ENCODE data around the gene WFS1. TPM values are rescaled to one million over a fixed set of nuclear protein-coding genes. Genes with fewer than 3 reads are reported as not detected.
A peak's percentile ranks its signal among the peaks of the same experiment; 100 is the strongest.

The WFS1 gene
- total and polyA plus RNA-seq, 4 donors = 11.9 to 66.1 (median 53.1) TPM

DNA sequence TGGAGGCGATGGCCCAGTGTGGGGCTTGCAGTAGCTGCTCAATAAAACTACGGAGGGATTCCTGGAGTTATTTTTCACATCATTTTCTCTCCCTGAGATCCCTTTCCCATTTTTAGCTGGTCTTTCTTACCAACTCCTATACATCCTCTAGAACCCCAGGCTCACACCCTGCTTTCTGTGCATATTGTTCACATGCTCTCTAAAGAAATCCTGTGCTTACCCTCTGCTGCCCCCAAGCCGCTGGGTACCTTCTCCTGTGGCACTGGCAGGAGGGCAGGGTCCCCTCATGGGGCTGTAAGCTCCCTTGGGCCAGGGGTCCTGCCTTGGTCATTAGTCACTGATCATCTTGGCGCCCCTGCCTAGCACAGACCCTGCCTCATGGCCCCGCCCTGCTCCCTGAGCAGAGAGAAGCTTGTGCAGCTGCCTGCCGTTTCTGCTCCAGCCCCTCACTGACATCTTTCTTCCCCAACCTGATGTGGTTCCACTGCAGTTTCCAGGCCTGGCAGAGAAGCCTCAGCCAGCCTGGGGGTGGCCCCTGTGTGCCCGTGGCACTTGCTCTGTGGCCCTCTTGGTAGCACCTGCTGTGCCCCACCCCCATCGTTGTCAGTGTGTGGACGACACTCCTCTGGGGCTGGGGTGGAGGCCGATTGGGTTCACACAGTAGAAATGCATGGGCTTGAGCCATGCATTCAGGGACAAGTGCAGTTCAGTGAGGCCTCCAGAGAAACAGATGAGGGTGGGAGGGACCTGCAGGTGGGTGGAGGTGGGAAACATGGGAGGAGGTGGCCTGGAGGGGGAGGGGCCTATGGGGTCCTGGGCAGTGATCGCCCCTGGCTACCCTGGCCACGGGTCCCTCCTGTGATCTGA is 69.5 kb downstream of the WFS1 start:
- no peak overlapping the region for H3K4me3 ChIP-seq (ENCODE audit: low read length in 2 of 2)
- H3K4me1 ChIP-seq (ENCODE audit: control insufficient read depth in 1 of 2, insufficient read depth in 2 of 2, low read length in 2 of 2) = no peaks in the 10 kb centered on the region
- H3K9me3 ChIP-seq (ENCODE audit: control insufficient read depth, low read length) = no peaks in the 10 kb centered on the region
- intact Hi-C loops (cut with DNase I) = no loop called here
- no peaks in the 10 kb centered on the region for H3K36me3 ChIP-seq (ENCODE audit: control insufficient read depth in 1 of 2, insufficient read depth in 2 of 2, low read length in 1 of 2)
- no peak overlapping the region for H3K27ac ChIP-seq (ENCODE audit: low read depth in 1 of 2, low read length in 2 of 2)
- WGBS, 2 donors = 78 to 79% methylated on average over 12 of the region's 12 CpGs
- H3K27me3 ChIP-seq (ENCODE audit: control insufficient read depth in 1 of 2, insufficient read depth in 2 of 2, low read length in 1 of 2) = no peaks in the 10 kb centered on the region
- DNase-seq (peak; percentile 36 to 65), ATAC-seq (ENCODE audit: low FRiP score) (no peak)

GRCh38 chr4:6339818-6340445 is 70.3 kb downstream of the WFS1 start:
- WGBS, 2 donors = 90 to 93% methylated on average over 13 of the region's 13 CpGs
- no peaks in the 10 kb centered on the region for H3K36me3 ChIP-seq (ENCODE audit: control insufficient read depth in 1 of 2, insufficient read depth in 2 of 2, low read length in 1 of 2)
- ATAC-seq (ENCODE audit: low FRiP score) = no peak
- DNase-seq = peak; percentile 15 to 63
- H3K27me3 ChIP-seq (ENCODE audit: control insufficient read depth in 1 of 2, insufficient read depth in 2 of 2, low read length in 1 of 2) = no peaks in the 10 kb centered on the region
- intact Hi-C loops (cut with DNase I) = no loop called here
- no peak overlapping the region for H3K4me3 ChIP-seq (ENCODE audit: low read length in 2 of 2)
- H3K4me1 ChIP-seq (ENCODE audit: control insufficient read depth in 1 of 2, insufficient read depth in 2 of 2, low read length in 2 of 2) = no peaks in the 10 kb centered on the region
- no peak overlapping the region for H3K27ac ChIP-seq (ENCODE audit: low read depth in 1 of 2, low read length in 2 of 2)
- no peaks in the 10 kb centered on the region for H3K9me3 ChIP-seq (ENCODE audit: control insufficient read depth, low read length)

- peaks cover 2% of the 10 kb centered on the region for H3K9me3 ChIP-seq (ENCODE audit: control insufficient read depth, low read length)
- H3K4me3 ChIP-seq (ENCODE audit: low read length in 2 of 2) = no peak overlapping the region
- ATAC-seq (ENCODE audit: low FRiP score) = no peak
- intact Hi-C loops (cut with DNase I) = no loop called here
- H3K27ac ChIP-seq (ENCODE audit: low read depth in 1 of 2, low read length in 2 of 2) = no peak overlapping the region
- 73 to 84% methylated on average over 9 of the region's 9 CpGs for WGBS, 2 donors
- no peaks in the 10 kb centered on the region for H3K4me1 ChIP-seq (ENCODE audit: control insufficient read depth in 1 of 2, insufficient read depth in 2 of 2, low read length in 2 of 2)
- H3K36me3 ChIP-seq (ENCODE audit: control insufficient read depth in 1 of 2, insufficient read depth in 2 of 2, low read length in 1 of 2) = no peaks in the 10 kb centered on the region
- no peaks in the 10 kb centered on the region for H3K27me3 ChIP-seq (ENCODE audit: control insufficient read depth in 1 of 2, insufficient read depth in 2 of 2, low read length in 1 of 2)
- peak; percentile 34 to 70 for DNase-seq
These were observed 70.9 kb downstream of the WFS1 start for GRCh38 chr4:6340446-6341015.

DNA sequence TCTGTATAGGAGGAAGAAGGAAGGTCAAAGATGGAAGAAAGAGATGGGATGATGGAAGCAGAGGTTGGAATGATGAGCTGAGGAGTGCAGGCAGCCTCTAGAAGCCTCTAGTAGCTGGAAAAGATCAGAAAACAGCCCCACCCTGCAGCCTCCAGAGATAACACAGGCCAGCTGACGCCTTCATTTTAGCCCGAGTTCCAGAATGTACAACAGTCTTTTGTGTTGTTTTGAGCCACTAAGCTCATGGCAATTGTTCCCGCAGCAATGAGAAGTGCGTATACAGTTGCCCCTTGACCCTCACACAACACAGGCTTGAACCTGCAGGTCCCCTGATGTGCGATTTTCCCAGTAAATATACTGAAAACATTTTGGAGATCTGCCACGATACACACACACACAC is 72.0 kb downstream of the WFS1 start:
- peaks cover 2% of the 10 kb centered on the region for H3K9me3 ChIP-seq (ENCODE audit: control insufficient read depth, low read length)
- H3K4me1 ChIP-seq (ENCODE audit: control insufficient read depth in 1 of 2, insufficient read depth in 2 of 2, low read length in 2 of 2) = no peaks in the 10 kb centered on the region
- H3K27ac ChIP-seq (ENCODE audit: low read depth in 1 of 2, low read length in 2 of 2) = no peak overlapping the region
- H3K4me3 ChIP-seq (ENCODE audit: low read length in 2 of 2) = no peak overlapping the region
- DNase-seq (peak in 1 of 2 donors; percentile 3), ATAC-seq (ENCODE audit: low FRiP score) (no peak)
- intact Hi-C loops (cut with DNase I) = no loop called here
- WGBS, 2 donors = 77 to 78% methylated on average over 6 of the region's 6 CpGs
- no peaks in the 10 kb centered on the region for H3K27me3 ChIP-seq (ENCODE audit: control insufficient read depth in 1 of 2, insufficient read depth in 2 of 2, low read length in 1 of 2)
- H3K36me3 ChIP-seq (ENCODE audit: control insufficient read depth in 1 of 2, insufficient read depth in 2 of 2, low read length in 1 of 2) = no peaks in the 10 kb centered on the region

GRCh38 chr4:6342530-6343293 is 73.1 kb downstream of the WFS1 start:
- peak; percentile 69 to 70 for DNase-seq
- H3K9me3 ChIP-seq (ENCODE audit: control insufficient read depth, low read length) = peaks cover 2% of the 10 kb centered on the region
- no peaks in the 10 kb centered on the region for H3K27me3 ChIP-seq (ENCODE audit: control insufficient read depth in 1 of 2, insufficient read depth in 2 of 2, low read length in 1 of 2)
- no peaks in the 10 kb centered on the region for H3K4me1 ChIP-seq (ENCODE audit: control insufficient read depth in 1 of 2, insufficient read depth in 2 of 2, low read length in 2 of 2)
- H3K27ac ChIP-seq (ENCODE audit: low read depth in 1 of 2, low read length in 2 of 2) = no peak overlapping the region
- WGBS, 2 donors = 65 to 68% methylated on average over 23 of the region's 23 CpGs
- intact Hi-C loops (cut with DNase I) = no loop called here
- H3K36me3 ChIP-seq (ENCODE audit: control insufficient read depth in 1 of 2, insufficient read depth in 2 of 2, low read length in 1 of 2) = no peaks in the 10 kb centered on the region
- no peak for ATAC-seq (ENCODE audit: low FRiP score)
- no peak overlapping the region for H3K4me3 ChIP-seq (ENCODE audit: low read length in 2 of 2)

GRCh38 chr4:6343939-6344408 is 74.3 kb downstream of the WFS1 start:
- 71 to 79% methylated on average over 11 of the region's 11 CpGs for WGBS, 2 donors

GRCh38 chr4:6345096-6345830 is 75.6 kb downstream of the WFS1 start:
- Histone ChIP-seq H3K4me3 (ENCODE audit: low read length in 2 of 2) (no peak overlapping the region), H3K4me1 (ENCODE audit: control insufficient read depth in 1 of 2, insufficient read depth in 2 of 2, low read length in 2 of 2) (no peaks in the 10 kb centered on the region), H3K27me3 (ENCODE audit: control insufficient read depth in 1 of 2, insufficient read depth in 2 of 2, low read length in 1 of 2) (no peaks in the 10 kb centered on the region), H3K9me3 (ENCODE audit: control insufficient read depth, low read length) (peaks cover 2% of the 10 kb centered on the region), H3K27ac (ENCODE audit: low read depth in 1 of 2, low read length in 2 of 2) (no peak overlapping the region), H3K36me3 (ENCODE audit: control insufficient read depth in 1 of 2, insufficient read depth in 2 of 2, low read length in 1 of 2) (no peaks in the 10 kb centered on the region)
- no peak for ATAC-seq (ENCODE audit: low FRiP score)
- intact Hi-C loops (cut with DNase I) = no loop called here
- DNase-seq = peak; percentile 26 to 55
- WGBS, 2 donors = 85 to 86% methylated on average over 27 of the region's 27 CpGs

More at GRCh38 chr4:6343939-6344408, 74.3 kb downstream of the WFS1 start:
- Histone ChIP-seq H3K27me3 (ENCODE audit: control insufficient read depth in 1 of 2, insufficient read depth in 2 of 2, low read length in 1 of 2) (no peaks in the 10 kb centered on the region), H3K4me1 (ENCODE audit: control insufficient read depth in 1 of 2, insufficient read depth in 2 of 2, low read length in 2 of 2) (no peaks in the 10 kb centered on the region), H3K4me3 (ENCODE audit: low read length in 2 of 2) (no peak overlapping the region), H3K9me3 (ENCODE audit: control insufficient read depth, low read length) (peaks cover 2% of the 10 kb centered on the region), H3K27ac (ENCODE audit: low read depth in 1 of 2, low read length in 2 of 2) (no peak overlapping the region), H3K36me3 (ENCODE audit: control insufficient read depth in 1 of 2, insufficient read depth in 2 of 2, low read length in 1 of 2) (no peaks in the 10 kb centered on the region)
- intact Hi-C loops (cut with DNase I) = no loop called here
- DNase-seq (peak; percentile 29 to 54), ATAC-seq (ENCODE audit: low FRiP score) (no peak)

DNA sequence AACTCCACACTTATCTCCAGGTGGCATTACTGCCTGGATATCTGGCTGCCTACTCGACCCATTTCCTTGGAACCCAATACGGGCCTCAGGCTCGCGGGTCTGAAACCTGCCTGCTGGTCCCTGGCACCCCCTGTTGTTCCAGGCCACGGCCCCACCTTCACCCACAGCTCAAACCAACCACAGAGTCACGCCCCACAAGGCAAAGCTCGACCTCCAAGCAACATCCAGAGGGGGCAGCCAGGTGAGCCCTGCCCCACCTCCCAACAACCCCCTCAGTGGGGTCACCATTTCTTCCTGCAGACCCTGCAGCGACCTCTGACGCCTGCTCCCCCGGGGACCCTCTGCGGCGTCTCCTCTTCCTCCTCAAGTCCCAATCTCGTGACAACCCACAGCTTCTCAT is 76.2 kb downstream of the WFS1 start:
- H3K9me3 ChIP-seq (ENCODE audit: control insufficient read depth, low read length) = peaks cover 2% of the 10 kb centered on the region
- H3K27me3 ChIP-seq (ENCODE audit: control insufficient read depth in 1 of 2, insufficient read depth in 2 of 2, low read length in 1 of 2) = no peaks in the 10 kb centered on the region
- 88% methylated on average over 13 of the region's 13 CpGs for WGBS, 2 donors
- intact Hi-C loops (cut with DNase I) = no loop called here
- no peak overlapping the region for H3K27ac ChIP-seq (ENCODE audit: low read depth in 1 of 2, low read length in 2 of 2)
- no peak overlapping the region for H3K4me3 ChIP-seq (ENCODE audit: low read length in 2 of 2)
- no peaks in the 10 kb centered on the region for H3K4me1 ChIP-seq (ENCODE audit: control insufficient read depth in 1 of 2, insufficient read depth in 2 of 2, low read length in 2 of 2)
- DNase-seq = peak in 1 of 2 donors; percentile 47
- ATAC-seq (ENCODE audit: low FRiP score) = no peak
- H3K36me3 ChIP-seq (ENCODE audit: control insufficient read depth in 1 of 2, insufficient read depth in 2 of 2, low read length in 1 of 2) = no peaks in the 10 kb centered on the region

All from aorta (tissue), 5 donors.